Small intestine (tissue), 7 donors: Measurements from ENCODE around the gene SHANK3. TPM values are rescaled to one million over a fixed set of nuclear protein-coding genes. Genes with fewer than 3 reads are reported as not detected.

Experiments
- DNase-seq, 2 donors: peaks; one replicate each; pipeline versions ENCODE4 v3.0.0 to v3.0.0-alpha.2; 2013
- FAIRE-seq: peaks from 2 replicates; lab custom pipeline; 2012; peaks lifted over from hg19 to GRCh38; lab: Jason Lieb, UNC
- H3K27ac ChIP-seq, 3 donors: one replicate each; pipeline ENCODE4 v1.5.1; 2013; ENCODE audit warnings: low read length in 2 of 3, mild to moderate bottlenecking in 2 of 3, control low read depth in 1 of 3, inconsistent platforms in 1 of 3, low read depth in 1 of 3, moderate library complexity in 1 of 3
- H3K27me3 ChIP-seq, 3 donors: one replicate each; pipeline ENCODE4 v1.6.1; 2013; ENCODE audit warnings: low read length in 3 of 3, inconsistent platforms in 1 of 3; ENCODE audit not compliant: control insufficient read depth in 3 of 3, insufficient read depth in 3 of 3
- H3K36me3 ChIP-seq, 3 donors: one replicate each; pipeline ENCODE4 v1.6.1; 2013; ENCODE audit warnings: low read length in 3 of 3, inconsistent platforms in 1 of 3, low read depth in 1 of 3, mild to moderate bottlenecking in 1 of 3, moderate library complexity in 1 of 3; ENCODE audit not compliant: control insufficient read depth in 3 of 3, insufficient read depth in 2 of 3
- H3K4me1 ChIP-seq, 3 donors: one replicate each; pipeline ENCODE4 v1.6.1; 2013; ENCODE audit warnings: low read length in 2 of 3, inconsistent platforms in 1 of 3, low read depth in 1 of 3, mild to moderate bottlenecking in 1 of 3, moderate library complexity in 1 of 3; ENCODE audit not compliant: control insufficient read depth in 3 of 3, insufficient read depth in 2 of 3
- H3K4me3 ChIP-seq, 3 donors: one replicate each; pipeline ENCODE4 v1.5.1; 2013; ENCODE audit warnings: low read length in 3 of 3, control low read depth in 1 of 3, inconsistent platforms in 1 of 3, low read depth in 1 of 3, mild to moderate bottlenecking in 1 of 3, moderate library complexity in 1 of 3
- H3K9me3 ChIP-seq, 2 donors: one replicate each; pipeline ENCODE4 v1.6.1; 2013; ENCODE audit warnings: low read depth in 1 of 2, low read length in 1 of 2; ENCODE audit not compliant: control insufficient read depth in 2 of 2, insufficient read depth in 1 of 2
- WGBS, 3 donors: extraction: QIAGEN DNeasy Blood & Tissue Kit; methylation state at CpG; one replicate each; pipeline ENCODE4 v1.1.7; 2013; 5-methylcytosine and 5-hydroxymethylcytosine counted together
- polyA plus RNA-seq, 4 donors: library from polyadenylated mRNA; stranded (reverse) in 3 of 4; unstranded in 1 of 4; fragments of 200-250 nt in 3 of 4; fragments of 120-200 nt in 1 of 4; gene quantifications; one replicate each; pipeline versions ENCODE4 v1.2.1 to v1.2.3, GENCODE V29; 2013
- donor health status: healthy with polysubstance abuse.
- donor health status: control.
- donor health status: control.
- donor health status: Bipolar disorder and iron deficiency.
- donor health status: healthy.

SHANK3 gene
- polyA plus RNA-seq, 4 donors = 0.27 to 19.6 (median 5.2) TPM

DNA sequence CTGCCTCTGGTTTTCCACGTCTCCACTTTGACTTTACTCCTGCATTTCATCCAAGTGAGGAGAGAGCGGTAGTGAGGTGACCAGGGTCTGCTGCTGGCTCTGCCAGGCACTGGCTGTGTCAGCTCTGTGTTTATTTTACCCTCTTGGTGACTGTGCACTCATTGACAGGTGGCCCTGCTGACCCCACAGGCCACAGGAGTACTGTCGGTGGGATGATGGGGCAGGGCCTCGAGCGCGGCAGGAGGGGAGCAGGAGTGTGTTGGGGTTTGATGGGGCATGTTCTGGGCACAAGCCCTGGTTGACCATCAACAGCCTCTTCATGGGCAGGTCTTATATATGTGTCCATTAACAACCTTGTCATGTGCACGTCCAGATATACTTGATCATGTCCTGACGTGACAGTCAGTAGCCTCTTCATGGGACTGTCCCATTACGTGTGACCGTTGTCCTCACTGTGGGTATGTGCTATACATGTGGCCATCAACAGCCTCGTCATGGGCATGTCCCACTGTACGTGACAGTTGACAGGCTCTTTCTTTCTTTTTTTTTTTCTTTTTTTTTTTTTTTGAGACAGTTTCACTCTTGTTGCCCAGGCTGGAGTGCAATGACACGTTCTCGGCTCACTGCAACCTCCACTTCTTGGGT lies 34.0 kb downstream of the SHANK3 start:
- H3K4me1 ChIP-seq = peaks cover 0 to 1% (median 0%) of the 10 kb centered on the region in 3 donors
- H3K27me3 ChIP-seq = no peaks in the 10 kb centered on the region
- H3K9me3 ChIP-seq = no peaks in the 10 kb centered on the region
- WGBS, 3 donors = 91 to 93% (median 93%) methylated on average over 14 of the region's 14 CpGs
- H3K27ac ChIP-seq = no peak overlapping the region
- FAIRE-seq = no peak
- H3K4me3 ChIP-seq = no peak overlapping the region
- H3K36me3 ChIP-seq = peaks cover 0 to 79% (median 0%) of the 10 kb centered on the region in 3 donors
- DNase-seq = no peak

GRCh38 chr22:50708474-50708873 lies 35.9 kb downstream of the SHANK3 start:
- FAIRE-seq (no peak), DNase-seq (no peak)
- no peak overlapping the region for H3K4me3 ChIP-seq
- WGBS, 3 donors = 93 to 94% (median 93%) methylated on average over 3 of the region's 3 CpGs
- H3K27ac ChIP-seq = no peak overlapping the region
- H3K4me1 ChIP-seq = no peaks in the 10 kb centered on the region
- no peaks in the 10 kb centered on the region for H3K27me3 ChIP-seq
- no peaks in the 10 kb centered on the region for H3K9me3 ChIP-seq
- peaks cover 0 to 74% (median 0%) of the 10 kb centered on the region in 3 donors for H3K36me3 ChIP-seq

DNA sequence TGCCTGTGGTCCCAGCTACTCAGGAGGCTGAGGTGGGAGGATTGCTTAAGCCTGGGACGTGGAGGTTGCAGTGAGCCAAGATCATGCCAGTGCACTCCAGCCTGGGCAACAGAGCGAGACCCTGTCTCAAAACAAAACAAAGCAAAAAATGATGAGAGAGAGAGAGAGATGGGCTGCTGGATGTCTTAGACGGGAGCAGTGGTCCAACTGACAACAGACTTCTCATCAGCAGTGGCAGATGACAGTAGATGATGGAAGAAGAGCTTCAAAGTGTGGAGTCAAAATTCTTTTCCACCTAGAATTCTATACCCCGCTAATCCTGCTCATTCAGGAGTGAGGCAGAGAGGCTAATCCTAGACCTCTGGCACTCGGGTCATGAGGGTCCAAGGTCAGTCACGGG lies 36.4 kb downstream of the SHANK3 start:
- Histone ChIP-seq H3K27me3 (no peaks in the 10 kb centered on the region), H3K4me3 (no peak overlapping the region), H3K27ac (no peak overlapping the region), H3K9me3 (no peaks in the 10 kb centered on the region), H3K36me3 (peaks cover 0 to 72% (median 0%) of the 10 kb centered on the region in 3 donors), H3K4me1 (no peaks in the 10 kb centered on the region)
- 78 to 89% (median 87%) methylated on average over 6 of the region's 6 CpGs for WGBS, 3 donors
- no peak for FAIRE-seq
- DNase-seq = no peak

- FAIRE-seq (no peak), DNase-seq (no peak)
- 50 to 66% (median 52%) methylated on average over 6 of the region's 6 CpGs for WGBS, 3 donors
- H3K4me1 ChIP-seq = no peaks in the 10 kb centered on the region
- no peaks in the 10 kb centered on the region for H3K9me3 ChIP-seq
- H3K36me3 ChIP-seq = peaks cover 0 to 69% (median 0%) of the 10 kb centered on the region in 3 donors
- no peak overlapping the region for H3K4me3 ChIP-seq
- H3K27me3 ChIP-seq = no peaks in the 10 kb centered on the region
- no peak overlapping the region for H3K27ac ChIP-seq
Measured at GRCh38 chr22:50710221-50710620, 37.6 kb downstream of the SHANK3 start.

DNA sequence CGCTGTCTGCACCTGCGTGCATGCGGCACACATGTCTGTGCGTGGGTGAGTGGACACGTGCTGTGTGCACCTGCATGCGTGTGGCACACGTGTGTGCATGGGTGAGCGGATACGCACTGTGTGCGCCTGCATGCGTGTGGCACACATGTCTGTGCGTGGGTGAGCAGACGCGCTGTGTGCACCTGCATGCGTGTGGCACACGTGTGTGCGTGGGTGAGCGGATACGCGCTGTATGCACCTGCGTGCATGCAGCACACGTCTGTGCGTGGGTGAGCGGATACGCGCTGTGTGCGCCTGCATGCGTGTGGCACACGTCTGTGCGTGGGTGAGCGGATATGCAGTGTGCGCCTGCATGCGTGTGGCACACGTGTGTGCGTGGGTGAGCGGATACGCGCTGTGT lies 38.3 kb downstream of the SHANK3 start:
- Histone ChIP-seq H3K27me3 (no peaks in the 10 kb centered on the region), H3K4me3 (no peak overlapping the region), H3K36me3 (peaks cover 0 to 68% (median 0%) of the 10 kb centered on the region in 3 donors), H3K4me1 (no peaks in the 10 kb centered on the region), H3K27ac (no peak overlapping the region), H3K9me3 (no peaks in the 10 kb centered on the region)
- 97 to 98% (median 97%) methylated on average over 38 of the region's 38 CpGs for WGBS, 3 donors
- FAIRE-seq (no peak), DNase-seq (no peak)

DNA sequence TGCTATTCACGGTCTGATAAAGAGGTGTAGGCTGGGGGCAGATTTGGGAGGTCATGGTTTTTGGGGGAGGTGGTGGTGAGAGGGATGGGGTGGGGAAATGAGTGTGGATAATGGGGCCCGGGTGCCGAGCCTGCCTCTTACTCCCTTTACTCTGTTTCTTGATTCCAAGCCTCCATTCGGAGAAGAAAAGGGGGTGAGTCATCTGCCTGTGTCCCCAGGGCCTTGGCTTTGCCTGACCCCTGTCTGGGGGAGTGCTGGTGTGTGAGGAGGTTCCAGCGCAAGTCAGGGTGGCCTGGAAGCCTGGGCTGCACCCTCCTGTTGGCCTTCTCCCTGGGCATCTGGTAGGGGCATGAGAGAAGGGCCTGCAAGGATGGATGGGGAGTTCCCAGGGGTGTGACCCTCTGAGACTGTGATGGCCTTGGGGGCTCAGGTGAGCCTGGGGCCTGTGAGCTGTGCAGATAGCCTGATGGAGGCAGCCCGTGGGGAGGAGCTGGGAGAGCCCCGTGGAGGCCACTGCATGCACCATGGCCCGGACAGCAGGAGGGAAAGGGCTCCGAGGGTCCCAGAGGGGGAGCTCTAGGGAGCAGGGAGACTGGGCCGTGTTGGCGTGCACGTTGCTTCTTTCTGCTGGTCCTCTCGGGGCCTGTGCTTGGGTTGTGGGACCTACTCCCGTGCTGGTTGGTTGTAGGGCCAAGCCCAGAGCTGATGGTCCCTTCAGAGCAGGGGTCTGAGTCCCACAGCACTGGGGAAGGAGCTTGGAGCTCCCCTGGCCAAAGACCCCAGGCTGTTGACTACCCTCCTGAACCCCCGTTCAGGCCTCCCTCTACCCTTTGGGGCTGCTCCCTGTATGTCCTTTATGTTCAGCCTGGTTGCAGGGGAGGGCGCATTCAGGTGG lies 39.1 kb downstream of the SHANK3 start:
- WGBS, 3 donors = 78 to 89% (median 82%) methylated on average over 13 to 16 of the region's 16 CpGs
- H3K4me1 ChIP-seq = no peaks in the 10 kb centered on the region
- no peak overlapping the region for H3K27ac ChIP-seq
- H3K4me3 ChIP-seq = no peak overlapping the region
- H3K27me3 ChIP-seq = no peaks in the 10 kb centered on the region
- peaks cover 0 to 66% (median 0%) of the 10 kb centered on the region in 3 donors for H3K36me3 ChIP-seq
- H3K9me3 ChIP-seq = no peaks in the 10 kb centered on the region
- DNase-seq (no peak), FAIRE-seq (no peak)

DNA sequence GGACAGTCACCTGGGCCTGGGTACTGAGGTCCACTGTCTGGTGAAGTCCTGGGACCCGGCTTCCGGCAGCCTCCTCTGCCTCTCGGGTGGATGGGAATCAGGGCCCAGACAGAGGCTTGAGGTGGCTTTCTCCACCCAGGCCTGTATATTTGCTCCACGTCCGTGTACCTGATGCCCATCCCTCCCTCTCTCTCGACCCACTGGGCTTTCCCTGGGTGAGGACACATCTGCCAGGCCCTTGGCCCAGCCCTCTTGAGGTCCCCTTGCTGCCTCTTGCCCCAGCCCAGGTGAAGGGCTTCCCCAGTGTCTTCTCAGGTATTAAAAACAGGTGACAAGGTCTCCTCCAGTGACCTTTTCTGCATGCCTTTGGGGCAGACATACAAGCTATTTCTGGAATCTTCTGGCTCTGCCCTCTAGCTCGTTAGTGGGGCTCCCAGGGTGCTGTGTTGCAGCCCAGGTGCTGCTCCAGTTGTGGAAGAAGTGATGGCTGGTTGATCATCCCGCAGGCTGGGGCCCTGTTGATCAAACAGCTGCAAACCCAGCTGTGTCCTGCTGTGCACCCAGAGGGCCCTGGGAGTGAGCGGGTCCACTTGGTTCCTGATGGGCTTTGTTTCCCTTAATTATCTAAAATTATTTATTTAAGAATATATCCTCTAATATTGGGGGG lies 39.9 kb downstream of the SHANK3 start:
- Histone ChIP-seq H3K27me3 (no peaks in the 10 kb centered on the region), H3K4me1 (no peaks in the 10 kb centered on the region), H3K27ac (no peak overlapping the region), H3K36me3 (peaks cover 0 to 63% (median 0%) of the 10 kb centered on the region in 3 donors), H3K9me3 (no peaks in the 10 kb centered on the region), H3K4me3 (no peak overlapping the region)
- DNase-seq = no peak
- FAIRE-seq = no peak
- 76 to 83% (median 79%) methylated on average over 9 of the region's 9 CpGs for WGBS, 3 donors

DNA sequence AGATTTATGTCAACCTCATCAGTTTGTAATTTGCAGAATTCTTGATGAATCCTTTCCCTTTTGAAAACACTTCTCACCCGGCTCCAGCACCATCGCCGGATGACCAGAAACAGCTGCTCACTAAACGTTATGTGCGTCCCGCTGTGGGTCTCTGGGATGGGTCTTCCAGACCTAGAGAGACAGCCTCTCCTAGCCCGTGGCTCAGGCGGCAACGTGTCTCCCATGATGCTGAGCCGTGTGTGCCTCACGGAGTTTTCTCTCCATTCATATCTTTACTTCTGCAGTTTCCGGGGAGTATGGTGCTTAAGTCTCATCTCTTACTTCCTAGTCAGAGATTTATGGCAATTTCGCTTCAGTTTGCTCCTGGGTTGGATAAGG lies 40.4 kb downstream of the SHANK3 start:
- DNase-seq (no peak), FAIRE-seq (no peak)
- Histone ChIP-seq H3K27ac (no peak overlapping the region), H3K4me1 (no peaks in the 10 kb centered on the region), H3K27me3 (no peaks in the 10 kb centered on the region), H3K4me3 (no peak overlapping the region), H3K36me3 (peaks cover 0 to 64% (median 0%) of the 10 kb centered on the region in 3 donors), H3K9me3 (no peaks in the 10 kb centered on the region)
- WGBS, 3 donors = 68 to 74% (median 68%) methylated on average over 13 of the region's 13 CpGs
